Suprapubic skin (tissue), 4 donors: ENCODE measurements around the gene TAMM41.
"Not testable (repeated sequence)": the region's sequence is repeated elsewhere in the genome, so short reads cannot be mapped to it uniquely, and the experiment has no call there.

ENCODE experiments used
- EP300 ChIP-seq: sonication (generic); formaldehyde crosslinking; IDR thresholded peaks from one replicate; pipeline ENCODE4 v1.6.1; 2017; ENCODE audit warnings: antibody characterized with exemption
- POLR2A ChIP-seq, 2 donors: fragments of 450-650 bp; IDR thresholded peaks; one replicate each; pipeline ENCODE4 v1.6.1; 2017; ENCODE audit warnings: antibody characterized with exemption in 2 of 2, mild to moderate bottlenecking in 2 of 2, moderate library complexity in 2 of 2
- POLR2AphosphoS5 ChIP-seq, 3 donors: sonication (generic); formaldehyde crosslinking; IDR thresholded peaks; one replicate each; pipeline ENCODE4 v1.6.1; 2017; ENCODE audit warnings: antibody characterized with exemption in 3 of 3
- TF ChIP-seq, protein P1 (sequence below), 2 donors: fragments of 200-600 bp in 1 of 2; fragments of 450-650 bp in 1 of 2; sonication (generic) in 1 of 2; IDR thresholded peaks; one replicate each; pipeline ENCODE4 v1.5.1; 2016 to 2019; ENCODE audit warnings: antibody characterized with exemption in 2 of 2, mild to moderate bottlenecking in 1 of 2, moderate library complexity in 1 of 2

DNA sequence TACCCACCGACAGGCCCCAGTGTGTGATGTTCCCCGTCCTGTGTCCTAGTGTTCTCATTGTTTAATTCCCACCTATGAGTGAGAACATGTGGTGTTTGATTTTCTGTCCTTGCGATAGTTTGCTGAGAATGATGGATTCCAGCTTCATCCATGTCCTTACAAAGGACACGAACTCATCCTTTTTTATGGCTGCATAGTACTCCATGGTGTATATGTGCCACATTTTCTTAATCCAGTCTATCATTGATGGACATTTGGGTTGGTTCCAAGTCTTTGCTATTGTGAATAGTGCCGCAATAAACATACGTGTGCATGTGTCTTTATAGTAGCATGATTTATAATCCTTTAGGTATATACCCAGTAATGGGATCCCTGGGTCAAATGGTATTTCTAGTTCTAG is 15.5 kb upstream of the TAMM41 start:
- TF ChIP-seq, protein P1, sequence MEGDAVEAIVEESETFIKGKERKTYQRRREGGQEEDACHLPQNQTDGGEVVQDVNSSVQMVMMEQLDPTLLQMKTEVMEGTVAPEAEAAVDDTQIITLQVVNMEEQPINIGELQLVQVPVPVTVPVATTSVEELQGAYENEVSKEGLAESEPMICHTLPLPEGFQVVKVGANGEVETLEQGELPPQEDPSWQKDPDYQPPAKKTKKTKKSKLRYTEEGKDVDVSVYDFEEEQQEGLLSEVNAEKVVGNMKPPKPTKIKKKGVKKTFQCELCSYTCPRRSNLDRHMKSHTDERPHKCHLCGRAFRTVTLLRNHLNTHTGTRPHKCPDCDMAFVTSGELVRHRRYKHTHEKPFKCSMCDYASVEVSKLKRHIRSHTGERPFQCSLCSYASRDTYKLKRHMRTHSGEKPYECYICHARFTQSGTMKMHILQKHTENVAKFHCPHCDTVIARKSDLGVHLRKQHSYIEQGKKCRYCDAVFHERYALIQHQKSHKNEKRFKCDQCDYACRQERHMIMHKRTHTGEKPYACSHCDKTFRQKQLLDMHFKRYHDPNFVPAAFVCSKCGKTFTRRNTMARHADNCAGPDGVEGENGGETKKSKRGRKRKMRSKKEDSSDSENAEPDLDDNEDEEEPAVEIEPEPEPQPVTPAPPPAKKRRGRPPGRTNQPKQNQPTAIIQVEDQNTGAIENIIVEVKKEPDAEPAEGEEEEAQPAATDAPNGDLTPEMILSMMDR (IDR thresholded peaks at IDR 0.05), result not testable (repeated sequence)
- TF ChIP-seq POLR2A (IDR thresholded peaks at IDR 0.05); POLR2AphosphoS5 (IDR thresholded peaks at IDR 0.05); EP300: not testable (repeated sequence)
